Measurements from ENCODE around the gene MIA. TPM values are rescaled to one million over a fixed set of nuclear protein-coding genes. Genes with fewer than 3 reads are reported as not detected.

The MIA gene
- total and polyA plus RNA-seq, 9 of the 15 experiments (the other 6 are each of a cell fraction or from before 2014, with no cell fraction given) = 0.21 TPM; not detected in 8

GRCh38 chr19:40822161-40822560, 46.8 kb downstream of the MIA start (continued):
- peak; percentile 85 for TF ChIP-seq ZBTB33 (CRISPR knock-in tag; IDR thresholded peaks at IDR 0.05)
- TF ChIP-seq FOXP1 (CRISPR knock-in tag; IDR thresholded peaks at IDR 0.05) = no peak
- no peak for TF ChIP-seq HNRNPH1 (optimal IDR thresholded peaks at IDR 0.05; ENCODE audit: low read depth, low read length)
- no peak for TF ChIP-seq NFE2L1 (tag; IDR thresholded peaks at IDR 0.05; ENCODE audit: borderline replicate concordance, low read depth)
- TF ChIP-seq RUNX1 (IDR thresholded peaks at IDR 0.05; ENCODE audit: low read depth) = no peak
- no peak for TF ChIP-seq ZBTB40 (IDR thresholded peaks at IDR 0.05)
- TF ChIP-seq ZBTB40 (CRISPR knock-in tag; IDR thresholded peaks at IDR 0.05) = no peak
- TF ChIP-seq ZNF695 (CRISPR knock-in tag; IDR thresholded peaks at IDR 0.05) = no peak
- no peak for TF ChIP-seq ZNF24 (IDR thresholded peaks at IDR 0.05)
- TF ChIP-seq KLF13 (tag; IDR thresholded peaks at IDR 0.05; ENCODE audit: borderline replicate concordance, low read depth) = no peak
- TF ChIP-seq HNRNPLL (IDR thresholded peaks at IDR 0.05; ENCODE audit: low read depth, low read length, poor library complexity, severe bottlenecking) = no peak
- 0 out of 2 replicates have a peak, but pooled peaks have one; percentile 34 for TF ChIP-seq ZNF282 (CRISPR knock-in tag; IDR thresholded peaks at IDR 0.05)
- no peak for TF ChIP-seq HNRNPUL1 (IDR thresholded peaks at IDR 0.05; ENCODE audit: low read length)
- peak; percentile 30; the same call in 1 of the 2 replicates for TF ChIP-seq POLR2G (IDR thresholded peaks at IDR 0.05; ENCODE audit: low read depth, low read length)

Measured in K562 (cell line).